H1 (cell line): ENCODE measurements around the gene GADD45A. TPM values are rescaled to one million over a fixed set of nuclear protein-coding genes. Genes with fewer than 3 reads are reported as not detected.

Experiments used
- CTCF ChIA-PET: fragments of 300-600 bp; sonication (Branson Sonifier 250); formaldehyde crosslinking; loops from one replicate; lab custom pipeline; 2021; ENCODE audit not compliant: partially characterized antibody; lab: Charles Lee
- POLR2A ChIA-PET: fragments of 300-600 bp; sonication (Branson Sonifier 250); formaldehyde crosslinking; loops from one replicate; lab custom pipeline; 2021; ENCODE audit warnings: inconsistent platforms; ENCODE audit not compliant: partially characterized antibody; lab: Charles Lee
- DNase-seq, 2 experiments: peaks; one replicate each; pipeline versions ENCODE4 v3.0.0 to v3.0.0-alpha.2; 2010 to 2022; ENCODE audit warnings: low spot score in 2 of 2, low read depth in 1 of 2, mixed read lengths in 1 of 2
- FAIRE-seq: peaks from 2 replicates; lab custom pipeline; 2011; peaks lifted over from hg19 to GRCh38; lab: Jason Lieb, UNC
- H2AFZ ChIP-seq: 2 replicates; pipeline ENCODE4 v1.8.1; 2012; ENCODE audit warnings: low read length, inconsistent platforms
- H2AK5ac ChIP-seq: 2 replicates; pipeline ENCODE4 v1.6.1; 2013; ENCODE audit warnings: low read depth, low read length
- H2BK120ac ChIP-seq: replicated peaks from 2 replicates; pipeline ENCODE3; 2013; ENCODE audit warnings: low read depth, low read length, inconsistent platforms
- H2BK12ac ChIP-seq: 2 replicates; pipeline ENCODE4 v1.6.1; 2013; ENCODE audit warnings: low read depth, low read length
- H2BK15ac ChIP-seq: 2 replicates; pipeline ENCODE4 v1.6.1; 2013; ENCODE audit warnings: low read length
- H2BK20ac ChIP-seq: 2 replicates; pipeline ENCODE4 v1.6.1; 2013; ENCODE audit warnings: low read length
- H2BK5ac ChIP-seq: 2 replicates; pipeline ENCODE4 v1.6.1; 2013; ENCODE audit warnings: low read depth, low read length
- H3K14ac ChIP-seq: 2 replicates; pipeline ENCODE4 v1.6.1; 2013; ENCODE audit warnings: inconsistent platforms; ENCODE audit not compliant: insufficient read length
- H3K18ac ChIP-seq: 2 replicates; pipeline ENCODE4 v1.6.1; 2013; ENCODE audit warnings: low read length; ENCODE audit errors: extremely low read depth
- H3K23ac ChIP-seq: 2 replicates; pipeline ENCODE4 v1.6.1; 2013; ENCODE audit warnings: inconsistent platforms; ENCODE audit not compliant: insufficient read length
- H3K23me2 ChIP-seq: 2 replicates; pipeline ENCODE4 v1.6.1; 2013; ENCODE audit warnings: low read depth, low read length
- H3K27ac ChIP-seq: 2 replicates; pipeline ENCODE4 v1.6.1; 2011; ENCODE audit warnings: low read depth, low read length, inconsistent platforms
- H3K27me3 ChIP-seq, 4 experiments: replicated peaks in 1 of 4; 1 replicate in 1 of 4; 2 replicates in 3 of 4; pipeline versions ENCODE4 v1.6.1 to v1.8.1; 2011 to 2013; ENCODE audit warnings: low read length in 3 of 4, mild to moderate bottlenecking in 3 of 4, inconsistent platforms in 2 of 4, mixed read lengths in 2 of 4, moderate library complexity in 1 of 4; ENCODE audit not compliant: control insufficient read depth in 3 of 4, insufficient read depth in 3 of 4; ENCODE audit errors: extremely low read depth in 1 of 4
- H3K36me3 ChIP-seq, 4 experiments: 2 replicates each; pipeline versions ENCODE4 v1.6.1 to v1.8.1; 2011 to 2013; ENCODE audit warnings: mild to moderate bottlenecking in 4 of 4, low read length in 3 of 4, moderate library complexity in 2 of 4, control low read depth in 1 of 4, inconsistent platforms in 1 of 4; ENCODE audit not compliant: insufficient read depth in 4 of 4, control insufficient read depth in 2 of 4
- H3K4ac ChIP-seq: replicated peaks from 2 replicates; pipeline ENCODE3; 2013; ENCODE audit warnings: low read length, low read depth, mixed read lengths, inconsistent platforms; ENCODE audit not compliant: insufficient read length
- H3K4me1 ChIP-seq, 4 experiments: replicated peaks in 1 of 4; 1 replicate in 1 of 4; 2 replicates in 3 of 4; pipeline versions ENCODE4 v1.6.1 to v1.8.1; 2011 to 2013; ENCODE audit warnings: low read length in 3 of 4, inconsistent platforms in 2 of 4, mixed read lengths in 1 of 4; ENCODE audit not compliant: insufficient read depth in 4 of 4, control insufficient read depth in 3 of 4
- H3K4me2 ChIP-seq, 2 experiments: 2 replicates each; pipeline versions ENCODE4 v1.6.1 to v1.8.1; 2011 to 2013; ENCODE audit warnings: low read depth in 2 of 2, low read length in 2 of 2, control low read depth in 1 of 2, inconsistent platforms in 1 of 2, mild to moderate bottlenecking in 1 of 2; ENCODE audit not compliant: insufficient read depth in 1 of 2
- H3K4me3 ChIP-seq, 4 experiments: fragments of 200-600, 300-600 bp in 1 of 4; sonication (generic), shearing (Covaris generic), sonication (Bioruptor Twin) in 1 of 4; 2 replicates each; pipeline versions ENCODE4 v1.5.1 to v1.8.1; 2011 to 2016; ENCODE audit warnings: low read length in 4 of 4, low read depth in 3 of 4, control low read depth in 2 of 4, inconsistent platforms in 2 of 4, mild to moderate bottlenecking in 2 of 4, mixed read lengths in 1 of 4, moderate library complexity in 1 of 4; ENCODE audit not compliant: insufficient read depth in 2 of 4; ENCODE audit errors: extremely low read depth in 1 of 4
- H3K56ac ChIP-seq: replicated peaks from 2 replicates; pipeline ENCODE3; 2013; ENCODE audit warnings: low read depth, mild to moderate bottlenecking, mixed read lengths, low read length, inconsistent platforms; ENCODE audit not compliant: insufficient read length
- H3K79me1 ChIP-seq: 2 replicates; pipeline ENCODE4 v1.6.1; 2013; ENCODE audit warnings: low read depth, low read length, control low read depth
- H3K79me2 ChIP-seq, 2 experiments: 2 replicates each; pipeline versions ENCODE4 v1.6.1 to v1.8.1; 2012 to 2013; ENCODE audit warnings: low read length in 2 of 2, mild to moderate bottlenecking in 2 of 2, inconsistent platforms in 1 of 2; ENCODE audit not compliant: insufficient read depth in 2 of 2, control insufficient read depth in 1 of 2
- H3K9ac ChIP-seq, 4 experiments: replicated peaks in 1 of 4; 1 replicate in 1 of 4; 2 replicates in 3 of 4; pipeline versions ENCODE4 v1.6.1 to v1.8.1; 2011 to 2013; ENCODE audit warnings: low read depth in 3 of 4, low read length in 3 of 4, control low read depth in 2 of 4, mild to moderate bottlenecking in 2 of 4, moderate library complexity in 2 of 4, inconsistent platforms in 1 of 4; ENCODE audit errors: extremely low read depth in 1 of 4
- H3K9me3 ChIP-seq, 2 experiments: 2 replicates each; pipeline versions ENCODE4 v1.6.1 to v1.8.1; 2012 to 2013; ENCODE audit warnings: mild to moderate bottlenecking in 2 of 2, moderate library complexity in 2 of 2, control low read depth in 1 of 2, inconsistent platforms in 1 of 2, low read depth in 1 of 2, low read length in 1 of 2, mixed read lengths in 1 of 2; ENCODE audit not compliant: insufficient read depth in 2 of 2
- H4K20me1 ChIP-seq, 2 experiments: replicated peaks in 1 of 2; 2 replicates each; pipeline versions ENCODE3 to v1.8.1; 2011 to 2013; ENCODE audit warnings: inconsistent platforms in 2 of 2, low read length in 2 of 2, mild to moderate bottlenecking in 1 of 2; ENCODE audit not compliant: insufficient read depth in 2 of 2, control insufficient read depth in 1 of 2
- H4K5ac ChIP-seq: 2 replicates; pipeline ENCODE4 v1.6.1; 2013; ENCODE audit warnings: low read length, low read depth, mixed read lengths, inconsistent platforms; ENCODE audit not compliant: insufficient read length
- H4K8ac ChIP-seq: 2 replicates; pipeline ENCODE4 v1.8.0; 2013; ENCODE audit warnings: mild to moderate bottlenecking, moderate library complexity, low read length, inconsistent platforms; ENCODE audit not compliant: insufficient read depth; ENCODE audit errors: extremely low read depth
- H4K91ac ChIP-seq: replicated peaks from 2 replicates; pipeline ENCODE3; 2013; ENCODE audit warnings: low read length, mixed read lengths, inconsistent platforms; ENCODE audit not compliant: insufficient read length
- CBX5 ChIP-seq: fragments of 300-800, 300-1000 bp; sonication (generic); IDR thresholded peaks from 2 replicates; pipeline ENCODE4 v1.7.1; 2016; ENCODE audit warnings: antibody characterized with exemption, low read length, low read depth
- CHD2 ChIP-seq: IDR thresholded peaks from 2 replicates; pipeline ENCODE4 v1.6.1; 2012; ENCODE audit warnings: low read length, improper control_type of control experiment
- GABPA ChIP-seq: IDR thresholded peaks from 2 replicates; pipeline ENCODE4 v1.6.1; 2011; ENCODE audit warnings: mild to moderate bottlenecking, low read length, moderate library complexity, borderline replicate concordance; ENCODE audit not compliant: insufficient read depth
- HDAC6 ChIP-seq: IDR thresholded peaks from one replicate; pipeline ENCODE4 v1.7.1; 2012; ENCODE audit warnings: low read depth, mild to moderate bottlenecking, inconsistent platforms, low read length, moderate library complexity
- PHF8 ChIP-seq: fragments of 200-600 bp; sonication (generic); conservative IDR thresholded peaks from 2 replicates; pipeline ENCODE4 v1.7.1; 2012; ENCODE audit warnings: low read depth, mild to moderate bottlenecking, inconsistent platforms, low read length, moderate library complexity
- SP2 ChIP-seq: IDR thresholded peaks from 2 replicates; pipeline ENCODE4 v1.6.1; 2012; ENCODE audit warnings: mild to moderate bottlenecking, low read length, inconsistent platforms
- SRF ChIP-seq: IDR thresholded peaks from 2 replicates; pipeline ENCODE4 v1.6.1; 2011; ENCODE audit warnings: mild to moderate bottlenecking, low read depth, low read length, moderate library complexity
- YY1 ChIP-seq: IDR thresholded peaks from 2 replicates; pipeline ENCODE4 v1.6.1; 2011; ENCODE audit warnings: low read depth, mild to moderate bottlenecking, low read length
- WGBS, 2 experiments: shearing (Covaris generic) in 1 of 2; methylation state at CpG; one replicate each; pipeline versions ENCODE4 v1.1.6 to v1.1.7; 2013 to 2015; ENCODE audit warnings: low lambda C conversion rate in 2 of 2, mixed read lengths in 2 of 2, inconsistent platforms in 1 of 2, low coverage in 1 of 2, missing lambda C conversion rate in 1 of 2; ENCODE audit not compliant: insufficient replicate concordance in 2 of 2, insufficient coverage in 1 of 2, insufficient read length in 1 of 2; ENCODE audit errors: extremely low coverage in 1 of 2, missing lambda C conversion rate in 1 of 2; 5-methylcytosine and 5-hydroxymethylcytosine counted together
- polyA plus RNA-seq, 7 experiments: library from polyadenylated mRNA; depleted of rRNA in 3 of 7; stranded (reverse) in 5 of 7; unstranded in 2 of 7; fragments of >200 nt in 5 of 7; fragments of 200-250 nt in 2 of 7; gene quantifications; 1 replicate in 5 of 7; 2 replicates in 1 of 7; 4 replicates in 1 of 7; pipeline versions ENCODE4 v1.2.1 to v1.2.3, GENCODE V29; 2011 to 2013; ENCODE audit warnings: missing spikeins in 2 of 7, mixed read lengths in 2 of 7
- total RNA-seq: library from RNA; stranded (reverse); fragmentation: NEBNext Ultra II Directional; extraction: Animal tissue kit (Norgen Biotek cat#: 25700); gene quantifications from 2 replicates; pipeline ENCODE4 v1.2.1, GENCODE V29; 2021

The GADD45A gene
- total and polyA plus RNA-seq, 2 of the 8 experiments (the other 6 are each of a cell fraction or from before 2014, with no cell fraction given), result 7.6 to 15.6 TPM

- Histone ChIP-seq H4K8ac (no peak overlapping the region), H4K91ac (no peak overlapping the region), H3K36me3 (no peaks in the 10 kb centered on the region), H2BK120ac (no peak overlapping the region), H3K23me2 (no peaks in the 10 kb centered on the region), H3K27me3 (no peaks in the 10 kb centered on the region), H2BK5ac (no peak overlapping the region), H2AK5ac (no peak overlapping the region), H3K79me2 (no peaks in the 10 kb centered on the region), H2AFZ (no peak overlapping the region), H3K9ac (no peak overlapping the region), H2BK15ac (no peak overlapping the region), H4K20me1 (no peaks in the 10 kb centered on the region), H2BK12ac (no peak overlapping the region), H2BK20ac (no peak overlapping the region), H3K23ac (no peak overlapping the region), H3K9me3 (no peaks in the 10 kb centered on the region), H3K14ac (no peak overlapping the region), H3K4ac (no peak overlapping the region), H3K4me1 (peaks cover 0 to 7% (median 3%) of the 10 kb centered on the region in 4 experiments; a peak in 3 of 7 replicates), H3K79me1 (0 out of 2 replicates have a peak, but pooled peaks cover under 1% of the 10 kb centered on the region), H3K27ac (no peak overlapping the region), H3K56ac (no peak overlapping the region), H4K5ac (no peak overlapping the region), H3K4me3 (no peak overlapping the region), H3K4me2 (no peak overlapping the region), H3K18ac (no peak overlapping the region)
- DNase-seq (no peak), FAIRE-seq (no peak)
- POLR2A ChIA-PET, result no interaction called here
- TF ChIP-seq PHF8 (no peak), YY1 (no peak), SP2 (no peak), CHD2 (no peak), HDAC6 (no peak), SRF (no peak), GABPA (no peak), CBX5 (no peak)
- WGBS, 2 experiments, result 81% methylated on average over 2 of the region's 2 CpGs; no CpG with 5 or more reads in 1 of the 2 experiments
- CTCF ChIA-PET, result interaction anchor here (1.0 to 1.5 kb wide), 2 partner anchors 21 to 162 kb away, joined by 3 read pairs; no protein-coding TSS in a partner anchor
Observed at GRCh38 chr1:67723620-67724019, 38.6 kb downstream of the GADD45A start.
